MM.1S (cell line): ENCODE data around the gene TMEM184A.

Experiments used
- DNase-seq: peaks from one replicate; pipeline ENCODE4 v3.0.0-alpha.2; 2015
- H2AFZ ChIP-seq: fragments of 300-600 bp; sonication (generic); 2 replicates; pipeline ENCODE4 v1.6.0; 2016; ENCODE audit warnings: antibody characterized with exemption, low read length
- H3F3A ChIP-seq: fragments of 300-600 bp; sonication (generic); 2 replicates; pipeline ENCODE4 v1.6.1; 2016; ENCODE audit warnings: mild to moderate bottlenecking, antibody characterized with exemption, low read length, moderate library complexity, mixed read lengths; ENCODE audit not compliant: insufficient read depth
- H3K27ac ChIP-seq: fragments of 300-600 bp; sonication (generic); 2 replicates; pipeline ENCODE4 v1.5.1; 2016; ENCODE audit warnings: mild to moderate bottlenecking, low read length
- H3K27me3 ChIP-seq: fragments of 300-600 bp; sonication (generic); replicated peaks from 2 replicates; pipeline ENCODE4 v1.6.0; 2016; ENCODE audit warnings: low read length; ENCODE audit not compliant: insufficient read depth
- H3K36me3 ChIP-seq: fragments of 300-600 bp; sonication (generic); replicated peaks from 2 replicates; pipeline ENCODE4 v1.6.1; 2016; ENCODE audit warnings: mild to moderate bottlenecking, low read length, mixed read lengths; ENCODE audit not compliant: insufficient read depth
- H3K4me1 ChIP-seq: fragments of 300-600 bp; sonication (generic); 2 replicates; pipeline ENCODE4 v1.6.1; 2016; ENCODE audit warnings: low read length, mixed read lengths
- H3K4me2 ChIP-seq: fragments of 300-600 bp; sonication (generic); 2 replicates; pipeline ENCODE4 v1.6.0; 2016; ENCODE audit warnings: low read depth, low read length
- H3K4me3 ChIP-seq: fragments of 300-600 bp; sonication (generic); 2 replicates; pipeline ENCODE4 v1.5.1; 2016; ENCODE audit warnings: low read length, mixed read lengths
- H3K79me2 ChIP-seq: fragments of 300-600 bp; sonication (generic); 2 replicates; pipeline ENCODE4 v1.6.1; 2016; ENCODE audit warnings: mixed run types, low read length, mixed read lengths
- H3K9ac ChIP-seq: fragments of 300-600 bp; sonication (generic); 2 replicates; pipeline ENCODE4 v1.6.1; 2016; ENCODE audit warnings: low read length, mixed read lengths
- H3K9me2 ChIP-seq: fragments of 300-600 bp; sonication (generic); replicated peaks from 2 replicates; pipeline ENCODE4 v1.6.1; 2016; ENCODE audit warnings: mild to moderate bottlenecking, low read length, mixed read lengths; ENCODE audit not compliant: insufficient read depth
- H3K9me3 ChIP-seq: fragments of 300-600 bp; sonication (generic); replicated peaks from 2 replicates; pipeline ENCODE4 v1.6.1; 2016; ENCODE audit warnings: mild to moderate bottlenecking, low read length, mixed read lengths; ENCODE audit not compliant: insufficient read depth
- H4K20me1 ChIP-seq: fragments of 300-600 bp; sonication (generic); 2 replicates; pipeline ENCODE4 v1.6.1; 2016; ENCODE audit warnings: mild to moderate bottlenecking, low read length, moderate library complexity, mixed read lengths; ENCODE audit not compliant: insufficient read depth
- CTCF ChIP-seq: fragments of 300-600 bp; sonication (generic); IDR thresholded peaks from 2 replicates; pipeline ENCODE4 v1.5.1; 2016; ENCODE audit warnings: antibody characterized with exemption, low read length, mixed read lengths
- EZH2 ChIP-seq: fragments of 300-600 bp; sonication (generic); optimal IDR thresholded peaks from 2 replicates; pipeline ENCODE3; 2017; ENCODE audit warnings: low read depth, mild to moderate bottlenecking, antibody characterized with exemption, low read length, mixed read lengths
- EZH2phosphoT487 ChIP-seq: fragments of 300-600 bp; sonication (generic); IDR thresholded peaks from 2 replicates; pipeline ENCODE4 v1.6.1; 2018; ENCODE audit warnings: antibody characterized with exemption, low read length

The TMEM184A gene

GRCh38 chr7:1552200-1552599 is 3.8 kb downstream of the TMEM184A start:
- H3K9me2 ChIP-seq, result no peaks in the 10 kb centered on the region
- TF ChIP-seq CTCF (no peak), EZH2 (no peak), EZH2phosphoT487 (no peak)
- no peak overlapping the region for H3K4me3 ChIP-seq
- H3K9ac ChIP-seq, result no peak overlapping the region
- H4K20me1 ChIP-seq, result no peaks in the 10 kb centered on the region
- no peaks in the 10 kb centered on the region for H3F3A ChIP-seq
- no peak for DNase-seq
- peaks cover 11% of the 10 kb centered on the region for H3K4me1 ChIP-seq
- no peak overlapping the region for H3K27ac ChIP-seq
- H3K4me2 ChIP-seq, result no peak overlapping the region
- H2AFZ ChIP-seq, result no peak overlapping the region
- no peaks in the 10 kb centered on the region for H3K9me3 ChIP-seq
- H3K36me3 ChIP-seq, result no peaks in the 10 kb centered on the region
- H3K27me3 ChIP-seq, result peaks cover 42% of the 10 kb centered on the region
- no peaks in the 10 kb centered on the region for H3K79me2 ChIP-seq

GRCh38 chr7:1550846-1551155 is 5.2 kb downstream of the TMEM184A start:
- Histone ChIP-seq H3K9ac (no peak overlapping the region), H3F3A (no peaks in the 10 kb centered on the region), H4K20me1 (no peaks in the 10 kb centered on the region), H3K27me3 (peaks cover 42% of the 10 kb centered on the region), H3K27ac (no peak overlapping the region), H3K9me3 (no peaks in the 10 kb centered on the region), H3K4me3 (no peak overlapping the region), H3K9me2 (no peaks in the 10 kb centered on the region), H3K4me1 (peaks cover 2% of the 10 kb centered on the region), H3K36me3 (no peaks in the 10 kb centered on the region), H3K4me2 (no peak overlapping the region), H3K79me2 (no peaks in the 10 kb centered on the region), H2AFZ (no peak overlapping the region)
- TF ChIP-seq EZH2, result no peak
- no peak for TF ChIP-seq CTCF
- no peak for TF ChIP-seq EZH2phosphoT487
- DNase-seq, result no peak

GRCh38 chr7:1550005-1550845 is 5.8 kb downstream of the TMEM184A start:
- DNase-seq, result no peak
- H4K20me1 ChIP-seq, result no peaks in the 10 kb centered on the region

More at GRCh38 chr7:1550005-1550845, 5.8 kb downstream of the TMEM184A start:
- Histone ChIP-seq H3K27ac (no peak overlapping the region), H3F3A (no peaks in the 10 kb centered on the region), H3K9ac (no peak overlapping the region), H2AFZ (no peak overlapping the region), H3K4me1 (no peaks in the 10 kb centered on the region), H3K4me3 (no peak overlapping the region), H3K27me3 (peaks cover 41% of the 10 kb centered on the region), H3K79me2 (no peaks in the 10 kb centered on the region), H3K9me3 (no peaks in the 10 kb centered on the region), H3K4me2 (no peak overlapping the region), H3K9me2 (no peaks in the 10 kb centered on the region), H3K36me3 (no peaks in the 10 kb centered on the region)
- TF ChIP-seq EZH2, result no peak
- TF ChIP-seq EZH2phosphoT487, result no peak
- TF ChIP-seq CTCF, result no peak
